HG03354 (cell line): ENCODE results near the gene MTMR10.

Experiments
- ATAC-seq: cut with Tn5 transposase; IDR thresholded peaks from one replicate; pipeline ENCODE4 v1.9.1; 2021; ENCODE audit warnings: mild to moderate bottlenecking; ENCODE audit not compliant: unreplicated experiment, poor library complexity, severe bottlenecking

Gene MTMR10, protein sequence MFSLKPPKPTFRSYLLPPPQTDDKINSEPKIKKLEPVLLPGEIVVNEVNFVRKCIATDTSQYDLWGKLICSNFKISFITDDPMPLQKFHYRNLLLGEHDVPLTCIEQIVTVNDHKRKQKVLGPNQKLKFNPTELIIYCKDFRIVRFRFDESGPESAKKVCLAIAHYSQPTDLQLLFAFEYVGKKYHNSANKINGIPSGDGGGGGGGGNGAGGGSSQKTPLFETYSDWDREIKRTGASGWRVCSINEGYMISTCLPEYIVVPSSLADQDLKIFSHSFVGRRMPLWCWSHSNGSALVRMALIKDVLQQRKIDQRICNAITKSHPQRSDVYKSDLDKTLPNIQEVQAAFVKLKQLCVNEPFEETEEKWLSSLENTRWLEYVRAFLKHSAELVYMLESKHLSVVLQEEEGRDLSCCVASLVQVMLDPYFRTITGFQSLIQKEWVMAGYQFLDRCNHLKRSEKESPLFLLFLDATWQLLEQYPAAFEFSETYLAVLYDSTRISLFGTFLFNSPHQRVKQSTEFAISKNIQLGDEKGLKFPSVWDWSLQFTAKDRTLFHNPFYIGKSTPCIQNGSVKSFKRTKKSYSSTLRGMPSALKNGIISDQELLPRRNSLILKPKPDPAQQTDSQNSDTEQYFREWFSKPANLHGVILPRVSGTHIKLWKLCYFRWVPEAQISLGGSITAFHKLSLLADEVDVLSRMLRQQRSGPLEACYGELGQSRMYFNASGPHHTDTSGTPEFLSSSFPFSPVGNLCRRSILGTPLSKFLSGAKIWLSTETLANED

GRCh38 chr15:30991255-30992235 lies at the start of gene MTMR10:
Gene MTMR10 (minus strand): TSS chr15:30991628. CDS start chr15:30991506, 122 bp downstream.
- peak; percentile 89 for ATAC-seq

- no peak for ATAC-seq
These were observed 49.2 kb upstream of the MTMR10 start for GRCh38 chr15:31040611-31041010.

GRCh38 chr15:31039961-31040360 lies 48.5 kb upstream of the MTMR10 start:
- ATAC-seq, result no peak

DNA sequence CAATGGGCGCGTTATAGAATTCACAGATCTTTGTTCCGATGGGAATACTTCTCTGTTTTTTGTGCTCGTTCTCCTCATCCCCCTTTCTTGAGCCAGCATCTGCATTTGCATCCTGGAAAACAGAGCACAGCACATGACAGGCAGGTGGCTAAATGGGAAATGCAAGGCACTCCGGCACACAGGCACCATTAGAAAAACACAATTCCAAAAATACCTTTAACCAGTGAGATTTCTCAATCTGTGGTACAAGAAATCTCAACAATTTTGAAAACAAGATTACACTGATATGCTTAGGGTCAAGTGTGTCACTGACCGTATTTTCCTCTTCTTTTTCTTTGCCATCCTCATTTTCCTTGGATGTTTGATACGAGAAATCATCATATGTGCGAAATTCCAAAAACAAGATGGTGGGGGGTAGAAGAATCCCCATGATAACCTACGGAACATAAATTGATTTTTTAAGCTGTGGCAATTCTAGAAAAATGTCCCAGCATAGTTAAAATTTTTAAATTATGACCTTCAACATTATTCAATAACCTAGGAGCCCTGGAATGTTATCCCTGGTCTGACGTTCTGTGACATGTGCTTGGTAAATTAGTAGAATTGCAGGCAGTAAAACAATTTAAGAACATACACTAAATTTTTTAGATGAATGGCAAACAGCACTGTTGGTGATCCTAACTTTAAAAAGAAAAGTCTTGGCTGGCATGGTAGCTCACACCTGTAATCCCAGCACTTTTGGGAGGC lies 46.5 kb upstream of the MTMR10 start:
- ATAC-seq, result no peak

- no peak for ATAC-seq
These were observed 45.4 kb upstream of the MTMR10 start for GRCh38 chr15:31036783-31037182.

- no peak for ATAC-seq
These were observed 44.2 kb upstream of the MTMR10 start for GRCh38 chr15:31035610-31036009.

GRCh38 chr15:31034152-31034551 lies 42.7 kb upstream of the MTMR10 start:
- ATAC-seq, result no peak

DNA sequence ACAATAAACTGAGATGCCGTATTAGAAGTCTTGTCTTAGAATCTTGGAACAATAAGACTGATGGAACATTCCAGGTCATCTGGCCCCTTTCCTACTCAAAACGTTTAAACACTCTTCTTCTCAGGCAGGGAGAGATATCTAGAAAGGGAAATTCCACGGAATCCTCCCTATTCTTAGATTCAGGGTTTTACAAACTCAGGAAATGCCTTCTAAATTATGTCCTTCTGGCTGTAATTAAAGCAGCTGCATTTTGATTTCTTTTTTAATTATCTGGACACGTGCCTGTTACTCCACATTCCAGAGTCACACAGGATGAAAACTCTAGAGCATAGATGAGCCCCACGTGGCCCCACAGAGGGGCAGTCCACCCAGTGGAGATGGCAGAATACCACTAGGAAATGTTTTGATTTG lies 41.5 kb upstream of the MTMR10 start:
- ATAC-seq, result no peak

GRCh38 chr15:31031471-31032067 lies 40.1 kb upstream of the MTMR10 start:
- peak; percentile 82 for ATAC-seq

DNA sequence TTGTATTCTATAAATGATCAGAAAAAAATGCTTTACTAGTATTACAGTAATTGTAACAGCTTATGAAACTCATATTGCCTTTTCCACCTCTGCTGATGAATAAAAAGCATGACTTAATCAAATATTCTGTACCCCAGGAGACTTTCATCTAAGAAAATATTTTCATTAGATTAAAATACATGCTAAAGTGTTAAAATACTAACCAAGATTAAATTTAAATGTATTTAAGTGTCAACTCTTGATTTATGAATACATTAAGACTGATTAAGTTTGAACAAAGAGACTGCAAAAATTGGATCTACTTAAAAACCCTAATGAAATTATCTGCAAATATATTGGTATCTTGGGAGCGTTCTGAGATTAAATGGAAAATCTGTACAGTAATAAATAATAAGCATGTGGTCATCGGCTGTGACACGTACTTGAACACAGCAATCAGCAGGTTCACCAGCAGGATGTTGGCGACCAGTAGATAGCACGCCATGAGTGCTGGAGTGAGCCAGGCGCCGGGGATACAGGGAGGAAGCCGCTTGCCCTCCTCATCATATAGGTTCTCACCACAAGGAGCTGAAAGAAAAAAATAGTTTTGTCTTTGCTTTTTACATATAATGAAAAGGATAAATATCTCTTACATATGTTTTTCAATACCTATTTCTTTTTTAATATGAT lies 36.6 kb upstream of the MTMR10 start:
- ATAC-seq, result no peak

DNA sequence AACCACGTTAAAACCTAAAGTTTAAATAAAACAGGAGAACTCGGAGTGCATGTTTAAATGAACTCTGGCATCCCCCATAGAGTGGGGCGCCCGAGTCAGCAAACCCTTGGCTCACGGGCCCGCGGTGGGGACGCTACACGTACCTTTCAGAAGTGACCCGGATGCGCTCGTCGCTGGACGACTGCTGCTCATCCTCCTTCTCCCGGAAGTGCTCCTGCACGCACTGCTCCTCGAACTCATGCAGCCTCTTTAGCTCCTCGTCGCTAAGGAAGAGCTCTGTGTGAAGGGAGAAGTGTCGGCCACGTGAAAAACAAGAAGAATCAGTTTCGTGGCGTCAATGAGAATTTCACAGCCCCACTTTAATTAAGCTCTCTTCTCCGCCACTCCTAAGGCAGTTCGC lies 34.6 kb upstream of the MTMR10 start:
- no peak for ATAC-seq

- no peak for ATAC-seq
These were observed 33.6 kb upstream of the MTMR10 start for GRCh38 chr15:31024979-31025378.

DNA sequence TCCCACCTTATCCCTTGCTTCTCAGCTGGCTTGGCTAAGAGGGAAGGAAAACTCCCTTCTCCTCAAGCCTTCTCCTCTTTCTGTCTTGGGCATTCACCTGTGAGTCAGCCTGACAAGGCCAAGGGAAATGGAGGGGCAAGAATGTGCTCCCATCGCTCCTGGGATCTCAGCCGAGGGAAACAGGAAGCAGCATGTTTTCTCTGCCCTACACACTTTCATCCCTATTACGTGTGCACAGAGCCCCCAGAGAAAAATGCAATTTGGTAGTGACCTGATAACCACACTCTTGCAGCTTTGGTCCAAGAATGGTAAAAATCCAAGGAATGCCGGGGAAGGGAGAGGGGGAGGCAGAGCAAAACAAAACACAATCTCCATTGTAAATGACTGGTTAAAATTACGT lies 32.9 kb upstream of the MTMR10 start:
- no peak for ATAC-seq

- no peak for ATAC-seq
These were observed 32.4 kb upstream of the MTMR10 start for GRCh38 chr15:31023841-31024240.

GRCh38 chr15:31021067-31021665 lies 29.7 kb upstream of the MTMR10 start:
- no peak for ATAC-seq

- ATAC-seq, result no peak
These were observed 29.1 kb upstream of the MTMR10 start for GRCh38 chr15:31020542-31020941.

DNA sequence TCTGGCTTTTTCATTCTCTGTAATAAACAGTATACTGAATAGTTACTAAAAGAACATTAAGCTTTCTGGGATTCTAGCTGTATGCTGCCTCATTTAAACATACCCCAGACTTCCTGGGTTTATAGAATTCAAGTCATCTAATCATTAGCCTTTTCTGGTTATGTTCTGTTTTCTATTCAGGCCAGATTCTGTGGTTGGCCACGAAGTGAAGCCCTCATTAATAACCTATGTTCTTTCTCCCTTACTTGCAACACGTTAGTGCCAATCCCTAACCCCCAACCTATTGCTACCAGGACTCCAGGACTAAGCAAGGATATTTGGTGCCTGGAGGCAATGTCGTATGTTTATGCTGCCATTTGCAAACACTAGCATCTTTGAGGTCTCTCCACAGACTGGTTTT lies 28.6 kb upstream of the MTMR10 start:
- no peak for ATAC-seq

DNA sequence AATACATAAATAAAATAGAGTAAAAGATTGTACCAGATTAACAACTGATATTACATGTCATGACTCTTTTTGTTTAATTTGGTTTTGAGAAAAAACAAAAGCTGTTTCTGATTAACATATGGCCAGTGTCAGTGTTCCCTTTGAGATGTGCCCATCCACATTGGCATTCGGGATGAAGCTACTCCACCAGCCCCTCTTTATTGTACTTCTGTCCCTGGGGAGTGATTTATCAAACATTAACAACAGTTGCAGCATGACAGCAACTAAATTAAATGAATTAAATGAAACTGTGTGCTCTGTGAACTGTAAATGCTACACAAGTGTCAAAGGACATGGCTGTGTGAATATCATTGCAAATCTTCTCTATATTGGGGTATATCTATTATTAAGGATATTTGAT lies 25.9 kb upstream of the MTMR10 start:
- ATAC-seq, result no peak
